SIG-M5 treated with dmso at 0.1 percent for 504 hours (cell line): ENCODE data around the gene PPP2R1A.

ENCODE experiments used
- DNase-seq: peaks from one replicate; lab custom pipeline; 2025; ENCODE audit not compliant: unreplicated experiment; lab: John Stamatoyannopoulos, UW

The PPP2R1A gene

DNA sequence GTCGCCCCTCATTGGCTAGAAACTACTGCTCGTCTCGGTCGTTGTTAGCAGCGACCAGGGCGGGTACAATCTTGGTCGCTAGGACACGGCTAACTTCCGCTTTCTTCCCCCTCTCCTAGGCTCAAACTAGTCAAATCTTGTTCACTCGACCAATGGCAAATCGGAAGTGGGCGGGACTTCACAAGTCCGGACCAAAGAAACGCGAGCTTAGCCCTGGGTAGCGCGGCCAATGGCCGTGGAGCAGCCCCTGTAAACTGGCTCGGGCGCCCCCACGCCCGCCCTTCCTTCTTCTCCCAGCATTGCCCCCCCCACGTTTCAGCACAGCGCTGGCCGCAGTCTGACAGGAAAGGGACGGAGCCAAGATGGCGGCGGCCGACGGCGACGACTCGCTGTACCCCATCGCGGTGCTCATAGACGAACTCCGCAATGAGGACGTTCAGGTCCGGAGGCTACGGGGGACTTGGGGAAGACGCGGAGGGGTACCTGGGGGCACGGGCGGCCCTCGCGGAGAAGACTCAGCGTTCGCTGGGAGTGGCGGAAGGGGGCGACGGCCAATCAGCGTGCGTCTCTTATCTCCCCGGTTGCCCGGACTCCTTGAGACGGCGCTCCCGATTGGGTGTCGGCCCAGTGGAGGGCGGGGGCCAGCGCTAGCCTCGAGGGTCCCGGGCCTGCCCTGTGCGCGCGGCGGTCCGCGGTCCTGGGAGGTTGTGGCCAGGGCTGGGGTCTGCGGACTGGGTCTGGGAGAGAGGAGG lies at the start of gene PPP2R1A:
TSS of gene PPP2R1A (plus strand) at position 318 of the 752 bp plus-strand sequence. CDS start at position 363, 45 bp downstream.
- DNase-seq = peak; percentile 99

DNA sequence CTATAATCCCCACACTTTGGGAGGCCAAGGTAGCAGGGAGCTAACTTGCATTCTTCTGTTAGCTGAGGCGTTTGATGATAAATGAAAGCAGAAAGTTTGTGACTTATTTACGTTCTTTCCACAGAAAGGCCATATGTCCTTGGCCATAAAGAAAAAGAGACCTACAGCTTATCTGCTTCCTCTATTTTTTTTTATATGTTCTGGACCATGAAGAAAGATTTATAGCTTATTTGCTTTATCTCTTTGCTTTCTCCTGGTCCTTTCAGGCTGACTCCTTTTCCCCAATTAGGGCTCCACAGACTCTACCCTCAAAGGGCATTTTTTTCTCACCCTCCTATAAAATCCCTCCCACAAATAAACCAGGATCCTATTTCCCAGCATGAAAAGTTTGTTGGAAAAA lies 48.6 kb upstream of the PPP2R1A start:
- no peak for DNase-seq

- DNase-seq = no peak
Measured at GRCh38 chr19:52142001-52142595, 47.8 kb upstream of the PPP2R1A start.

- DNase-seq = no peak
Measured at GRCh38 chr19:52148256-52148655, 41.6 kb upstream of the PPP2R1A start.

DNA sequence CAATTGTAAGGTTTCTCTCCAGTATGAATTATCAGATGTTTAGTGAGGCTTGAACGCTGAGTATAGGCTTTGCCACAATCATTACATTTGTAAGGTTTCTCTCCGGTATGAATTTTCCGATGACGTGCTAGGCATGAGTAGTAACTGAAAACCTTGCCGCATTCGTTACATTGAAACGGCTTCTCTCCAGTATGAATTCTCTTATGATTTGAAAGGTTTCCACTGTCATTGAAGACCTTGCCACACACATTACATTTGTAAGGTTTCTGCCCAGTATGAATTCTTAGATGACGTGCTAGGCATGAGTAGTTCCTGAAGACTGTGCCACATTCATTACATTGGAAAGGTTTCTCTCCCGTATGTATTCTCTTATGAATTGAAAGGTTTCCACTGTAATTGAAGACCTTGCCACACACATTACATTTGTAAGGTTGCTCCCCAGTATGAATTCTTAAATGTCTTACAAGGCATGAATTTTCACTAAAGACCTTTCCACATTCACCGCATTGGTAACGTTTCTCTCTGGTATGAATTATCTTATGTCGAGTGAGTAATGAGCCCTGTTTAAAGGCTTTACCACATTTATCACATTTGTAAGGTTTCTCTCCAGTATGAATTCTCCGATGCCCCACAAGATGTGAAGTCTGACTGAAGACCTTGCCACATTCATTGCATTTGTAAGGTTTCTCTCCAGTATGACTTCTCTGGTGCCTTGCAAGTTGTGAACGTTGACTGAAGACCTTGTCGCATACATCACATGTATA lies 34.1 kb upstream of the PPP2R1A start:
- DNase-seq = no peak

DNA sequence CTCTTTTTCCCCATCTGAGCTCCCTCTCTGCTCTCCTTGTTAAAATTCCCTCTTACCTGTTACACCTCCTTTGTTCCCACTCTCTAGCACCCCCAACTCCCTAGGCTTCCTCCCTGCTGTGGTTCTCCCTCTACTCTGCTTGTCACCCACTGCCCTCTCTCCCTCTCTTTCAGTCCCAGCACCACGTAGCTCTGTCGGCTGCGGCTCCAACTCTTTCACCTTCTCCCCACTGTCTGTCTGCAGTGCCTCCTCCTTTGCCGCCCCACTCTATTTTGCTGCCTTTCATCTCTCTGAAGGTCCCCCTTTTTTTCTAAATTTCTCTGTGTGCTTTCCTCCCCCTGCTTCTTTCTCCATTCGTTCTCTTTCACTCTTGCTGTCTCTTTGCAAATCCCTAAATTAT lies 19.5 kb upstream of the PPP2R1A start:
- DNase-seq = no peak

- no peak for DNase-seq
Measured at GRCh38 chr19:52170863-52171320, 19.0 kb upstream of the PPP2R1A start.

DNA sequence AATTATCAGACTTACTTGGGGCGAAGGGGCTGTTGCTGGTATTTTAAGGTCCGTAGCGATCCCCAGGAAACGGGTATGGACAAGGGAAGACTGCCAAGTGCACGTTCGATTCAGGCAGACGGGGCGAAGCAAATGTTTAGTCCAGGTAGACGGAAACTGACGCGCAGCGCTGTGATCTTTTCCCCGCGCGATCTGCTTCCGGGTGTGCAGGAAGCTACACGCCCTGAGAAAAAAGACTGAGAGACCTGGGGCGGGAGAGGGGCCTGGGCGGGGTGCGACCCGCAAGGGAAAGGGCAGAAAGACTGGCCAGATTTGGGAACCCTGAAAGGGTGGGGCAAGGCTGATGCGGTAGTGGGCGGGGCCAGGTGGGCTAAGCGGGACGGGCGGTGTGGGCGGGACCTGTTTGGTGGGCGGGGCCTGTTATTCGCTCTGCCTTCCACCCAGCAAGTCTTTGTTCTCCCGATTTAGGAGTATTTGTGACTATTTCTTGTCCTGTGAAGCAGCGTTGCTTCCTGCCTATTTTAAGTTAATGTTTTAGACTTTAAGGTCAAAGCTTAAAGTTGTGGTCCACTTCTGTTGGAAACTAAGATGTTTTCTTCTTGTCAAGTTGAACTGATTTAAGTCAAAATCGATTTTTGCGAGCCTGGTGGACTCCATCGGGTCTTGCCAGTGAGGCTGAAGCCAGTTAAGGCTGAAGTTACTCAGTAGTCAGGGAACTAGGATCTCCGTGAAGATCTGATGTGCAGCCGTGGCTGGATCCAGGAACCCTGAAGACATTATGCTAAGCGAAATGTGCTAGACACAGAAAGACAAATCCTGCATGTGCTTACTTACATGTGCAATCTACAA lies 18.3 kb upstream of the PPP2R1A start, which contains the start of gene ZNF836:
TSS of gene ZNF836 (minus strand) at position 301 of the 849 bp plus-strand sequence. CDS start 3,549 bp downstream, outside the sequence.
- peak; percentile 16 for DNase-seq

- DNase-seq = no peak
Measured at GRCh38 chr19:52172347-52172746, 17.5 kb upstream of the PPP2R1A start.

DNA sequence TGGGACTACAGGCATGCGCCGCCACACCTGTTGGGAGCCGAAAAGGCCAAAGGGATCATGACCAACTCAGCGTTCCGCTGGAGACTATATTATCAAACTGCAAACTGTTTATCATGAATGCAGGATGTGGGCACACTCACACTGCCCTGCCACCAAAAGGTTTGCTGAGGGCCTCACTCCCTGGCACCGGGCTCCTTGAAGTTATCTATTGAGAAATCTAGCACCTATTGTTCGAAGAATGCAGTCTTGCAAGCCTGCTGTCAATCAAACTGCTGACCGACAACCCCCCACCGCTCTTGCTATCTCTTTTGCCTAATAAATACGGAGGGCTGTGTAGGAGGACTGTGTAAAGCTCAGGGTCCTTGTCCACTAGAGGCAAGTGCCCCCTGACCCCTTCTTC lies 13.3 kb upstream of the PPP2R1A start:
- DNase-seq = no peak

DNA sequence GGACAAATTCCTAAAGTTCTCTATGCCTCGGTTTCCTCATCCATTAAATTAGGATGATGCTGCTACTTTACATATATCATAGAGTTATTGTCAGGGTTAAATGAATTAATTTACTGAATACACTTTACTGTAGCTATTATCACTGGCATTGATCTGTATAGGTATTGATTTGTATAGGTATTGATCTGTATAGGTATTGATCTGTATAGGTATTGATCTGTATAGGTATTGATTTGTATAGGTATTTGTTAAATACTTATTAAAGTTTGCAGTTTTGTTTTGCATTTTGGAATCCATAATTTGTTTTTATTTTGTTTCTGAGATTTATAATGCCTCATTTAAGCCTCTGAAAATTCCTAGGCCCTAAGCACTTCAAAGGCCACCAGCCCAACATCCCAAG lies 2.4 kb upstream of the PPP2R1A start:
- no peak for DNase-seq

GRCh38 chr19:52188822-52189734 lies 774 bp upstream of the PPP2R1A start:
- no peak for DNase-seq

- peak; percentile 41 for DNase-seq
Measured at GRCh38 chr19:52190487-52191293, 838 bp downstream of the PPP2R1A start.

GRCh38 chr19:52191389-52191788 lies 1.5 kb downstream of the PPP2R1A start:
- no peak for DNase-seq

- peak; percentile 21 for DNase-seq
Measured at GRCh38 chr19:52191951-52192350, 2.1 kb downstream of the PPP2R1A start.

GRCh38 chr19:52196256-52196967 lies 6.6 kb downstream of the PPP2R1A start:
- no peak for DNase-seq

DNA sequence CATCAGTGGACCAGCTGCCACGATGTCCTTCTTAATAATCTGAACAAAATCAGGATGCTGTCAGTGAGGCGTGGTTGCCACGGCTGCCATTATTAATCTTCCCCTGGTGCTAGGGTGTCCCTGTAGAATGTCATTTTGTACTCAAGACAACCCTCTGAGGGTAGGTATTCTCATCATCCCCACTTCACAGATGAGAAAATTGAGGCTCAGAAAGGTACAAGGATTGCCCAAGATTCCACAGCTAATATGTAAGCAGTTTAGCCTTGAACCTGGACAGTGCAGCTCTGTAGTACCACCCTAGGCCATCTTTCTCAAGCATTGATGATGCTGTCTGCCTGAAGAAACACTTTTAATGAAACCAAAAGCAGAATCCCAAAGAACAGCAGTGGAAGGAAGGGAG lies 8.1 kb downstream of the PPP2R1A start:
- no peak for DNase-seq

DNA sequence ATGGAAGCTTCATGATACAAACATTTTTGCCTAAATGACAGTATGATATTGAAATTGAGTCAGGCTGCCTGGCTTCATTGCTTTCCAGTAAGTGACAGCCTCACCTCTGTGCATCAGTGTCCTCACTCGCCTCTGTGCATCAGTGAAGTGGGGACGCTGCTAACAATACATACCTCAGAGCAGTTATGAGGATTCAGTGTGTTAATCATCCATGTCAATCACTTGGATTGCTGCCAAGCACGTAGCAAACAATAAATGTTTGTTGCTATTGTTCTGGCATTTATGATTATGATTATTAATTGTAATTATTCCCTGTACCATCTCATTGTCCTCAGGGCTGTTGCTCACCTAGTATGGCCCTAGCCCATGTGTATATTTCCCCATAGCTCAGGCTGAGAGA lies 8.8 kb downstream of the PPP2R1A start:
- DNase-seq = no peak
